GM19452 (cell line): ENCODE results near the gene SENP8.

Source experiments
- ATAC-seq: cut with Tn5 transposase; IDR thresholded peaks from one replicate; pipeline ENCODE4 v1.9.1; 2021; ENCODE audit not compliant: unreplicated experiment

Gene SENP8

GRCh38 chr15:72174551-72175165 is 56.5 kb downstream of the SENP8 start:
- no peak for ATAC-seq

DNA sequence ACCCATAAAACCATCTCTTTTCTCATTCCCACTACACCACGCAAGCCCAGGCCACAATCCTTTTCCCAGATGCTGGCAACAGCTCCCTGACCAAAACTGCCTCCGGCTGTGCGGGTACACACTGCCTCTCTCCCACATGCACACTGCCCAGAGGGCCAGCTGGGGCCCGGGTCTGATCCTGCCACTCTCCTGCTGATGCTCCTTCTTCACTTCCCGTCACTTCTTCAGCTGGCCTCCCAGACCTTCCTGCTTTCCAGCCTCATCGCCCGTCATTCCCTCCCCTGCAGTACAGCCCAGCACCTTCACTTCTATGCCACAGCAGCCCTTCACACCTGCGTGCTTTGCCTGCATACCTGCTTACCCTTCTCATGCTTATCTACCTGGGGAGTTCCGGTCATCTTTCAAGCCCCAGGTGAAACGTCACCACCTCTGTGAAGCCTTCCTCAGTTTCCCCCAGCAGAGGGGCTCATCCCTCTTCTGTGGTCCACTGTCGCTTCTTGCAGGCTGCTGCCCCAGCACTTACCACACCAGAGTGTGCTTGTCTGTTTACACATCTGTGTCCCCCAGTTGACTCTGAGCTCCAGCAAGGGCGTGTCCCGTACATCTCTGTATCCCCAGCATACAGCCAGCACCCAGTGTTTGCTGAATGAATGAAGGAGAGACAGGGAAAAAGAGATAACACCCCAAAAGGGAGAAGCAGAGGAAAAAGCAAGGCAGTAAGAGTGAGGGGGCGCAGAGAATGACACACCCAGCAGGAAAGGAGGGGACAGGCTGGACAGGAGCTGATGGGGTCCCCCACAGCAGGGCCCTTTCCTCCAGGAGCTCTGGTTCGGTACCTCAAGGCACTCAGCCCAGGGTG is 57.2 kb downstream of the SENP8 start:
- ATAC-seq: no peak

DNA sequence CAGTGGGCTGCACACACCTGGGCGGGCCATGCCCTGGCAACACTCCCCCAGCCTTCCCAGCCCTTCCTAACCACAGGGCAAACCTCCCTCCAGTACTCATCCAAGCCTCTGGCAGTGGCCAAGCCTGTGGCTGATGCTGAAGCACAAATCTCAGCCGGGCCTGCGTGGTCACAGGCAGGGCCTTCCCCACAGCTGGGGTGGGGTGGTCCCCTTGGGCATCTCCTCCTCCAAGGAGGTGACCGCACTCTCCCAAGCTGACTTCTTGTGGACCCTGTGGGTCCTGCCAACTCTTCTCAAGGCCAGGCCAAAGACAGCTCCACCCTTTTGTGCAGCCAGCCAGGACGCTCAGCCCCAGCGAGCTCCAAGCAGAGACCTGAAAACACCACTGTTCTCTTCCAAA is 58.0 kb downstream of the SENP8 start:
- no peak for ATAC-seq

- ATAC-seq: no peak
Observed at GRCh38 chr15:72176743-72177142, 58.5 kb downstream of the SENP8 start.

DNA sequence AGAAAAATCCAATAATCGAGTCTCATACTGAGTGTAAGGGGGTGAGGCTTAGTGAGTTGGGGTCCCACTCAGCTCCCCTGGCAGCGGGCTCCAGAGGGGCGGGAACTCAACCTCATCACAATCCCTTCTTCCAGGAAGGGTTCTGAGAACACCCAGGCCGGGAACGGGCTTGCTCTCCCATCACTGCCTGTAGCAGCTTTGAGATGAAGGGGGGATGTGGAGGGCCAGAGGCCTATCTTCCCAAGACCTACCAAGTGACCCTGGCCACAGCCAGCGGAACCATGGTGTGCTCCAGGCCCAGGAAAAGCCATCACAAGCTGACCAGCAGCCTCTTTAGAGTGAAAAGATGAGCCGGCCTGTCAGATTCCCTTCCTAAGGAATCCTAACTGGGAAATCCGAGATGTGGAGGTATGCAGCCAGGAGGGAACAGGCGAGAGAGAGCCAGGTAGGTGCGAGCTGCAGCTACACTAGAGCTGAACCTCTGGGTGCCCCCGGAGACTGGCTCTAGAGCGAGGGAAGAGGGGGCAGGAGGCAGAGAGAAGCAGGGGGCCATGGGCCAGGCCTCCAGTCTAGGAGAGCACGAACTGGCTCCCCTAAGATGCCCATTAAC is 60.9 kb downstream of the SENP8 start:
- ATAC-seq: no peak

- ATAC-seq: no peak
Observed at GRCh38 chr15:72179950-72180581, 61.9 kb downstream of the SENP8 start.

DNA sequence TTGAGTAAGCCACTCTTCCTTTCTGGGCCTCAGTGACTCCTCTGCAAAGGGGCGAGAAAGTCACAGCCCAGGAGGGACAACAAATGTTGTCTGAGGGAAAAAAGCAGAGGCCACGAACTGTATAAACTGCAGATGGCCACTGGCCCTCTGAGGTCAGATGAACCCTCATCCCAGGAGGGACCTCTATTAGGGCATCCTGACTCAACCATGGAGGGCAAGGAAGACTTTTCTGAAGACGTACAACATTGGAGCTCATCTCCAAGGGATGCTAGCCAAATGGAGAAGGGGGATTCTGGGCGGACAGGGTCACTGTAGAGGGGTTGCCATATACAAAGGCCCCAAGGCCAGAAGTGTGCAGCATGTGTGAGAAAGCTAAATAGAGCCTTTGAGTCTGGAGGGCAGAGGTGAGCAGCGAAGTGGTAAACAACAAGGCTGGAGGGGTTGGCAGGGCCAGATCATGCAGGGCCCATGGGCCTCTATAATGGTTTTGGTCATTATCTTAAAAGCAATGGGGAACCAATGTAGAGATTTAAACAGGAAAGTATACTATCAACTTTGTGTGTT is 62.6 kb downstream of the SENP8 start:
- ATAC-seq: no peak

DNA sequence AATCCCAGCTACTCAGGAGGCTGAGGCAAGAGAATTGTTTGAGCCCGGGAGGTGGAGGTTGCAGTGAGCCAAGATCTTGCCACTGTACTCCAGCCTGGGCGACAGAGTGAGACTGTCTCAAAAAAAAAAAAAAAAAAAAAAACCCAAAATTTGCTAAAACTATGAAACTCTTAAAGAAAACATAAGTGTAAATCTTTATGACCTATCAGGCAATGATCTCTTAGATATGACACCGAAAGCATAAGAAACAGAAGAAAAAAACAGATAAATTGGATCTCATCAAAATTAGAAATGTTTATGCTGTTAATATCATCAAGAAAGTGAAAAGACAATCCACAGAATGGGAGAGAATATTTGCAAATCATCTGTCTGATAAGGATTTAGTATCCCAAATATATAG is 64.0 kb downstream of the SENP8 start:
- ATAC-seq: no peak

DNA sequence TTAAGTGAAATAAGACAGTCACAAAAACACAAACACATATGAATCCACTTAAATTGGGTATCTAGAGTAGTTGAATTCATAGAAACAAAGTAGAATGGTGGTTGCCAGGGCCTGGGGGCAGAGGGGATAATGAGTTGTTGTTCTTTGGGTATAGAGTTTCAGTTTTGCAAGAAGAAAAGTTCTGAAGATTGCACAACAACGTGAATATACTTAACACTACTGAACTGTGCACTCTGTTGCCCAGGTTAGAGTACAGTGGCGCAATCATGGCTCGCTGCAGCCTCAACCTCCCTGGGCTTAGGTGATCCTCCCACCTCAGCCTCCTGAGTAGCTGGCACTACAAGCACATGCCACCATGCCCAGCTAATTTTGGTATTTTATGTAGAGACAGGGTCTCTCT is 64.5 kb downstream of the SENP8 start:
- no peak for ATAC-seq

DNA sequence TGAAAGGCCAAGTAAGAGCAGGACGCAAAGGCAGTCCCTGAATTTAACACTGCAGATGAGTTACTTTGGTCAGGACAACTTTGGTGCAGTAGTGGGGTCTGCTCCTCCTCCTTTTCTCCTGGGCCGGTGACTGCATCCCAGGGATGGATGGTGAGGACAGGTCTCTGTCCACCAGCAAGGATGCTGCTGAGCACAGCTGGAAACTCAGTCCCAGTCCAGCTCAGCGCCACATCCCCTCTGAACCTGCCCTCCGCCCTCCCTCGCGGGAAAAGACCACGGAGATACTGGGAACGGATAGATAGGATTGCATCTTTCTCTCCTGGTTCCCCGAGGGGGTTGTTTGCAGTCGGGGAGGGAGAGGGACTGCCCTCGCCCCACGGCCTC is 65.6 kb downstream of the SENP8 start:
- ATAC-seq: no peak

DNA sequence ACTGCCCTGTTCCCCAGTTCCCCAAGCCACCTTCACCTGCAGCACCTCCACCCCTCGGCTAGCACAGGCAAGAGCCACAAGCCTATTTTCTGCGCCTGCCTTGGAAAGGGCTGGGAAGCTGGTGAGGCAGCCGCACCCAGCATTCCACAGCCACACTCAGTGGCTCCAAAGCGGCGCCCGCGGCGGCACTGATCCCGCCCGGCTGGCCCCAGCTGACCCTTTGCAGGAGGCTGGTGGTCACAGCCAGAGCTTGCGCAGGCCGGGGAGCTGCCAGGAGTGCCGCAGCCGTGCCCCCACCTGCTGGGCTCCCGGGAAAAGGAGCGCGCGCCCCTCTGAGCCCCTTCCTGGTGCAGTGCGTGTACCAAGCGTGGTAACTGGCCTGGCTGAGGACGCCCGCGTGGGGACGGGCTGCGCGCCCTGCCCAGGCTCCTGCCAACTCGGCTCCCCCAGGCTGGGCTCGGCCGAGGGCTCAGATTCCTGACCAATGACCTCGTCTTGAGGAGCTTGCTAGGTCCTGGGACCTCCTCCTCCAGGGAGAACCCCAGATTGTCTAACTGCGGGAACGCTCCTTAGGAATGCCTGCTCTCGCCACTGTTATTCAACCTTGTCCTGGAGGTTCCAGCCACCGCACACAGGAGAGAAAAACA is 66.1 kb downstream of the SENP8 start:
- ATAC-seq: no peak

GRCh38 chr15:72189250-72189902 is 71.2 kb downstream of the SENP8 start:
- ATAC-seq: no peak

DNA sequence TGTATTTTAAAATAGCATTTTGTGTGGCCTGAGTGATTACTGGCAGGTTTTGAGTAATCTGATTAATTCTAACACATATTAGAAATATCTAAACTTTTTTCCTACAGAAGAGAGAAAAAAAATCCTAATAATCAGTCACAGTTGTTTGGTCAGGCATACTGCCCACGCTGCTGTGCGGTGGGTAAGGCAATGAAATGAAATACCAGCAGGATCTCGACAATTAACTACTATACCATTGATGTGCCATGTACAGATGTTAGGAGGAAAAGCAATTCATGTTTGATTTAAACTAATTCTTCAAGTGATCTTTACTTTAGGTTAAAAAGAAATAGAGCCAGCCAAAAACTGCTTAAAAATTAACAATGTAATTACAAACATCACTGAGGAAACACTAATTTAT is 74.2 kb downstream of the SENP8 start:
- ATAC-seq: no peak
